WTC11 (cell line): ENCODE measurements around the gene TBPL2. TPM values are rescaled to one million over a fixed set of nuclear protein-coding genes. Genes with fewer than 3 reads are reported as not detected.

Experiments used
- ATAC-seq: fragments of 200-7000 bp; cut with Tn5 transposase; 2 replicates; pipeline ENCODE4 v1.10.0; 2021; ENCODE audit warnings: mild to moderate bottlenecking, moderate library complexity
- CTCF ChIA-PET: fragments of 300-600 bp; sonication (Branson Sonifier 250); formaldehyde crosslinking; loops from one replicate; lab custom pipeline; 2021; ENCODE audit warnings: antibody characterized with exemption; lab: Charles Lee
- POLR2A ChIA-PET: fragments of 350-600 bp; sonication (Branson Sonifier 250); formaldehyde crosslinking; loops from one replicate; lab custom pipeline; 2021; ENCODE audit warnings: antibody characterized with exemption; lab: Charles Lee
- DNase-seq: peaks from one replicate; pipeline ENCODE4 v3.0.0; 2021; ENCODE audit warnings: low spot score
- H3K27ac Mint-ChIP-seq: 2 replicates; pipeline ENCODE4 v1.8.0; 2021; ENCODE audit warnings: mixed read lengths
- H3K27me3 Mint-ChIP-seq: 2 replicates; pipeline ENCODE4 v1.8.0; 2021; ENCODE audit warnings: low read depth, mild to moderate bottlenecking, moderate library complexity, mixed read lengths
- H3K36me3 Mint-ChIP-seq: 2 replicates; pipeline ENCODE4 v1.8.0; 2021; ENCODE audit warnings: mixed read lengths
- H3K4me1 Mint-ChIP-seq: 2 replicates; pipeline ENCODE4 v1.8.0; 2022; ENCODE audit warnings: mixed read lengths
- H3K4me3 Mint-ChIP-seq: 2 replicates; pipeline ENCODE4 v1.8.0; 2021; ENCODE audit warnings: mild to moderate bottlenecking, moderate library complexity, mixed read lengths
- H3K9me3 Mint-ChIP-seq: 2 replicates; pipeline ENCODE4 v1.8.0; 2021; ENCODE audit warnings: mixed read lengths
- EMX1 ChIP-seq: fragments of 250-450 bp; sonication (Bioruptor Pico); IDR thresholded peaks from 2 replicates; pipeline ENCODE4 v1.8.0; 2021; ENCODE audit warnings: mild to moderate bottlenecking
- ESRRA ChIP-seq: sonication (generic); formaldehyde crosslinking; IDR thresholded peaks from 2 replicates; pipeline ENCODE4 v1.8.1; 2022; ENCODE audit warnings: mild to moderate bottlenecking, missing genetic modification reagents, borderline replicate concordance
- ETV6 ChIP-seq: sonication (generic); formaldehyde crosslinking; IDR thresholded peaks from 2 replicates; pipeline ENCODE4 v1.8.1; 2022; ENCODE audit warnings: mild to moderate bottlenecking, missing genetic modification reagents
- FOXK1 ChIP-seq: sonication (generic); formaldehyde crosslinking; IDR thresholded peaks from 2 replicates; pipeline ENCODE4 v1.8.0; 2022; ENCODE audit warnings: mild to moderate bottlenecking, moderate library complexity, missing genetic modification reagents
- MYBL2 ChIP-seq: sonication (generic); formaldehyde crosslinking; IDR thresholded peaks from 2 replicates; pipeline ENCODE4 v1.8.1; 2023; ENCODE audit warnings: mild to moderate bottlenecking, moderate library complexity, missing genetic modification reagents
- ZBTB21 ChIP-seq: sonication (generic); formaldehyde crosslinking; IDR thresholded peaks from 2 replicates; pipeline ENCODE4 v1.8.1; 2023; ENCODE audit warnings: mild to moderate bottlenecking, missing genetic modification reagents, borderline replicate concordance
- ZNF396 ChIP-seq: fragments of 250-450 bp; sonication (Bioruptor Pico); IDR thresholded peaks from 2 replicates; pipeline ENCODE4 v1.8.0; 2021; ENCODE audit warnings: mild to moderate bottlenecking, moderate library complexity, borderline replicate concordance
- total RNA-seq: library from RNA; stranded (reverse); gene quantifications from 3 replicates; pipeline ENCODE4 v1.2.3, GENCODE V29; 2021
- TF ChIP-seq, protein P1 (sequence below): fragments of 250-450 bp; sonication (Bioruptor Pico); IDR thresholded peaks from 2 replicates; pipeline ENCODE4 v1.9.0; 2021; ENCODE audit warnings: mild to moderate bottlenecking
- TF ChIP-seq, protein P2 (sequence below): sonication (generic); formaldehyde crosslinking; IDR thresholded peaks from 2 replicates; pipeline ENCODE4 v1.8.1; 2022; ENCODE audit warnings: low read depth, mild to moderate bottlenecking, moderate library complexity, missing genetic modification reagents, borderline replicate concordance
- TF ChIP-seq, protein P3 (sequence below): sonication (generic); formaldehyde crosslinking; IDR thresholded peaks from 2 replicates; pipeline ENCODE4 v1.8.1; 2023; ENCODE audit warnings: mild to moderate bottlenecking, missing genetic modification reagents, moderate library complexity
- TF ChIP-seq, protein P4 (sequence below): fragments of 200-600 bp; IDR thresholded peaks from 2 replicates; pipeline ENCODE4 v1.8.0; 2022; ENCODE audit warnings: antibody characterized with exemption
- TF ChIP-seq, protein P5 (sequence below): sonication (generic); formaldehyde crosslinking; conservative IDR thresholded peaks from 2 replicates; pipeline ENCODE4 v1.8.1; 2022; ENCODE audit warnings: mild to moderate bottlenecking, missing genetic modification reagents
- TF ChIP-seq, protein P6 (sequence below): fragments of 250-450 bp; sonication (Bioruptor Pico); IDR thresholded peaks from 2 replicates; pipeline ENCODE4 v1.9.0; 2021; ENCODE audit warnings: moderate library complexity, mild to moderate bottlenecking, inconsistent platforms, borderline replicate concordance

The TBPL2 gene
- total RNA-seq, 1 experiment from 2014 or later: not detected

DNA sequence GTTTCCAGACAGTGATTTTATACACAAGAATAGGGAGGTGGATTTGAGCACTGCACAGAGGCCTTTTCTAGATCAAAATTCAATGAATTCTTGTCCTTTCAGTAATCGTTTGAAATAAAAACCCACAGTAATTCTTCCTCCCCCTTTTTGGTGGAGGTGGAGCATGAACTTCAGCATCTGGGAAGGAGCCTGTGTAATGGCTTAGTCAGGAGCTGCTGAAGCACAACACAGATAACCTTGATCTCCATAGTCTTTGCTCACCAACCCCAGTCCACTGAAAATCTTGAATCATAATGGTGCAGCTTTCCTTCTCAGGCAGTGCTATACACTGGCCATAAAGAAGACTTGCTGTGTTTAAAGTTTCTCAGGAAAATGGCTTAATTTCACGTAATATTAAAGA is 6.4 kb upstream of the TBPL2 start:
- TF ChIP-seq, protein P1, sequence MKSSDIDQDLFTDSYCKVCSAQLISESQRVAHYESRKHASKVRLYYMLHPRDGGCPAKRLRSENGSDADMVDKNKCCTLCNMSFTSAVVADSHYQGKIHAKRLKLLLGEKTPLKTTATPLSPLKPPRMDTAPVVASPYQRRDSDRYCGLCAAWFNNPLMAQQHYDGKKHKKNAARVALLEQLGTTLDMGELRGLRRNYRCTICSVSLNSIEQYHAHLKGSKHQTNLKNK (CRISPR knock-in tag): no peak
- TF ChIP-seq MYBL2 (CRISPR knock-in tag) (no peak), EMX1 (no peak)
- TF ChIP-seq, protein P2, sequence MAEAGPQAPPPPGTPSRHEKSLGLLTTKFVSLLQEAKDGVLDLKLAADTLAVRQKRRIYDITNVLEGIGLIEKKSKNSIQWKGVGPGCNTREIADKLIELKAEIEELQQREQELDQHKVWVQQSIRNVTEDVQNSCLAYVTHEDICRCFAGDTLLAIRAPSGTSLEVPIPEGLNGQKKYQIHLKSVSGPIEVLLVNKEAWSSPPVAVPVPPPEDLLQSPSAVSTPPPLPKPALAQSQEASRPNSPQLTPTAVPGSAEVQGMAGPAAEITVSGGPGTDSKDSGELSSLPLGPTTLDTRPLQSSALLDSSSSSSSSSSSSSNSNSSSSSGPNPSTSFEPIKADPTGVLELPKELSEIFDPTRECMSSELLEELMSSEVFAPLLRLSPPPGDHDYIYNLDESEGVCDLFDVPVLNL (CRISPR knock-in tag): no peak
- TF ChIP-seq, protein P3, sequence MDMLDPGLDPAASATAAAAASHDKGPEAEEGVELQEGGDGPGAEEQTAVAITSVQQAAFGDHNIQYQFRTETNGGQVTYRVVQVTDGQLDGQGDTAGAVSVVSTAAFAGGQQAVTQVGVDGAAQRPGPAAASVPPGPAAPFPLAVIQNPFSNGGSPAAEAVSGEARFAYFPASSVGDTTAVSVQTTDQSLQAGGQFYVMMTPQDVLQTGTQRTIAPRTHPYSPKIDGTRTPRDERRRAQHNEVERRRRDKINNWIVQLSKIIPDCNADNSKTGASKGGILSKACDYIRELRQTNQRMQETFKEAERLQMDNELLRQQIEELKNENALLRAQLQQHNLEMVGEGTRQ: no peak
- Mint-ChIP-seq H3K4me3 (no peak overlapping the region), H3K27ac (no peak overlapping the region), H3K36me3 (no peaks in the 10 kb centered on the region), H3K27me3 (no peaks in the 10 kb centered on the region), H3K4me1 (peaks cover 8% of the 10 kb centered on the region), H3K9me3 (peaks cover 7% of the 10 kb centered on the region)
- DNase-seq: no peak
- CTCF ChIA-PET: interaction anchor here (0.6 to 2.6 kb wide), 63 partner anchors 7 to 1036 kb away, joined by 3 to 28 read pairs (median 4); partner anchors contain the start of gene KTN1
- POLR2A ChIA-PET: interaction anchor here (0.7 kb wide), 2 partner anchors 108 to 158 kb away, joined by 3 read pairs; no protein-coding TSS in a partner anchor
- ATAC-seq: no peak

DNA sequence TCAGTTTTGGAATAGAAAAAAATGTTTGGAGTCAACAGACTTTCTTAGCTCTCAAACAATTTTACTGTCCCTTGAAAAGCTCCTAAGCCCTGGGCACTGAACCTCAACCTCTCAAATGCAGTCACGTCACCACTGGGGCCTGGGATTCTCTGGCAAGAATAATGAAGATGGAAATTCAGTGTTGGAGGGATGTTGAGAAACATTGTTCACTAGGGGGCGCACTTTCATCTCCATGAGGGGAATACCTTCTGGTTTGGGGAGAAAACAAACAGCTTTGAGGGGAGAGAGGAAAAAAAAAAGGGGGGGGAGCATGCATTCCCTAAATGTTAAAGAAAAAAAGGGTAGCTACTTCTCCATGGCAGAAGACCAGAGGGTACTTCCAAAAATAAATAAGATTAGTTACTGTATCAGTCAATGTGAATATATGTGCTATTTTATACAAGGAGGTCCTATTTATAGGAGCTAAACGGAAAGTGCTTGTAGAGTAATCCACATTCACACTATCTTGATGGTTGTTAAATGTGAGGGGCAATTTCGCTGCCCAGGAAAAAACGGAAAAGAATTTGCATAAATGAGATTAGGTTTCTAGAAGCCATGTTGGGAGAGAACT is 5.8 kb upstream of the TBPL2 start:
- ATAC-seq (peak; percentile 90), DNase-seq (peak; percentile 71)
- Mint-ChIP-seq H3K4me3 (no peak overlapping the region), H3K36me3 (no peaks in the 10 kb centered on the region)
- POLR2A ChIA-PET: interaction anchor here (0.7 kb wide), 2 partner anchors 107 to 159 kb away, joined by 3 read pairs; no protein-coding TSS in a partner anchor
- CTCF ChIA-PET: interaction anchor here (0.6 to 2.6 kb wide), 69 partner anchors 8 to 1036 kb away, joined by 3 to 28 read pairs (median 4); partner anchors contain the start of gene KTN1
- TF ChIP-seq, protein P4, sequence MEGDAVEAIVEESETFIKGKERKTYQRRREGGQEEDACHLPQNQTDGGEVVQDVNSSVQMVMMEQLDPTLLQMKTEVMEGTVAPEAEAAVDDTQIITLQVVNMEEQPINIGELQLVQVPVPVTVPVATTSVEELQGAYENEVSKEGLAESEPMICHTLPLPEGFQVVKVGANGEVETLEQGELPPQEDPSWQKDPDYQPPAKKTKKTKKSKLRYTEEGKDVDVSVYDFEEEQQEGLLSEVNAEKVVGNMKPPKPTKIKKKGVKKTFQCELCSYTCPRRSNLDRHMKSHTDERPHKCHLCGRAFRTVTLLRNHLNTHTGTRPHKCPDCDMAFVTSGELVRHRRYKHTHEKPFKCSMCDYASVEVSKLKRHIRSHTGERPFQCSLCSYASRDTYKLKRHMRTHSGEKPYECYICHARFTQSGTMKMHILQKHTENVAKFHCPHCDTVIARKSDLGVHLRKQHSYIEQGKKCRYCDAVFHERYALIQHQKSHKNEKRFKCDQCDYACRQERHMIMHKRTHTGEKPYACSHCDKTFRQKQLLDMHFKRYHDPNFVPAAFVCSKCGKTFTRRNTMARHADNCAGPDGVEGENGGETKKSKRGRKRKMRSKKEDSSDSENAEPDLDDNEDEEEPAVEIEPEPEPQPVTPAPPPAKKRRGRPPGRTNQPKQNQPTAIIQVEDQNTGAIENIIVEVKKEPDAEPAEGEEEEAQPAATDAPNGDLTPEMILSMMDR: peak; percentile 71
- TF ChIP-seq, protein P5, sequence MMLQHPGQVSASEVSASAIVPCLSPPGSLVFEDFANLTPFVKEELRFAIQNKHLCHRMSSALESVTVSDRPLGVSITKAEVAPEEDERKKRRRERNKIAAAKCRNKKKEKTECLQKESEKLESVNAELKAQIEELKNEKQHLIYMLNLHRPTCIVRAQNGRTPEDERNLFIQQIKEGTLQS (CRISPR knock-in tag): no peak
- TF ChIP-seq, all 79 proteins: peak for 1
- Mint-ChIP-seq H3K9me3 (peaks cover 7% of the 10 kb centered on the region), H3K27me3 (no peaks in the 10 kb centered on the region), H3K4me1 (peaks cover 8% of the 10 kb centered on the region), H3K27ac (no peak overlapping the region)

DNA sequence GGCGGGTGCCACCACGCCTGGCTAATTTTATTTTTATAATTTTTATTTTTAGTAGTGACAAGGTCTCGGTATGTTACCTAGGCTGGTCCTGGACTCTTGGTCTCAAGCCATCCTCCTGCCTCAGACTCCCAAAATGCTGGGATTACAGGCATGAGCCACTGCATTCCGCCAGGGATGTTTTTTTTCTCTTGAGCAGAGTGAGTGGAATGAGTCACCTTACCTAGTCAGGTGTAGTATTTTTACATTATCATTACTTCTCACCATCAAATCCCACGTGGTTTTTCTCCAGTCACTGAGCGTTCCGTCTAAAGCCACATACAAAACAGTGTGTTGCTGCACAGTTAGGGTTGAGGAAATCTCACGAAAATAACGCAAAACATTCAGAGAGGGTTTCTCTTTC is 870 bp upstream of the TBPL2 start:
- ChIA-PET CTCF (interaction anchor here (0.6 to 2.0 kb wide), 7 partner anchors 13 to 1033 kb away, joined by 3 to 10 read pairs (median 4); no protein-coding TSS in a partner anchor), POLR2A (no interaction called here)
- Mint-ChIP-seq H3K36me3 (no peaks in the 10 kb centered on the region), H3K4me1 (peaks cover 5% of the 10 kb centered on the region), H3K9me3 (peaks cover 7% of the 10 kb centered on the region), H3K27ac (no peak overlapping the region), H3K4me3 (no peak overlapping the region), H3K27me3 (no peaks in the 10 kb centered on the region)
- DNase-seq (no peak), ATAC-seq (no peak)
- TF ChIP-seq FOXK1 (CRISPR knock-in tag) (no peak), ZBTB21 (CRISPR knock-in tag) (no peak), ETV6 (CRISPR knock-in tag) (no peak), ESRRA (no peak), ZNF396 (CRISPR knock-in tag) (no peak)
- TF ChIP-seq, protein P6, sequence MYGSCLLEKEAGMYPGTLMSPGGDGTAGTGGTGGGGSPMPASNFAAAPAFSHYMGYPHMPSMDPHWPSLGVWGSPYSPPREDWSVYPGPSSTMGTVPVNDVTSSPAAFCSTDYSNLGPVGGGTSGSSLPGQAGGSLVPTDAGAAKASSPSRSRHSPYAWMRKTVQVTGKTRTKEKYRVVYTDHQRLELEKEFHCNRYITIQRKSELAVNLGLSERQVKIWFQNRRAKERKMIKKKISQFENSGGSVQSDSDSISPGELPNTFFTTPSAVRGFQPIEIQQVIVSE (CRISPR knock-in tag): no peak
